Endothelial cell (in vitro differentiated cells): Measurements from ENCODE around the gene PUM2. TPM values are rescaled to one million over a fixed set of nuclear protein-coding genes. Genes with fewer than 3 reads are reported as not detected.
A peak's percentile ranks its signal among the peaks of the same experiment; 100 is the strongest.

Experiments
- DNase-seq: peaks from one replicate; pipeline ENCODE4 v3.0.0; 2021; ENCODE audit warnings: low spot score
- H3K27ac Mint-ChIP-seq: one replicate; pipeline ENCODE4 v1.8.0; 2021; ENCODE audit warnings: mixed read lengths, inconsistent platforms; ENCODE audit not compliant: unreplicated experiment
- H3K27me3 Mint-ChIP-seq: one replicate; pipeline ENCODE4 v1.8.0; 2021; ENCODE audit warnings: mild to moderate bottlenecking, moderate library complexity, mixed read lengths, inconsistent platforms; ENCODE audit not compliant: unreplicated experiment
- H3K36me3 Mint-ChIP-seq: one replicate; pipeline ENCODE4 v1.8.0; 2021; ENCODE audit warnings: mild to moderate bottlenecking, low read depth, mixed read lengths, inconsistent platforms; ENCODE audit not compliant: unreplicated experiment
- H3K4me1 Mint-ChIP-seq: one replicate; pipeline ENCODE4 v1.8.0; 2021; ENCODE audit warnings: mild to moderate bottlenecking, mixed read lengths, inconsistent platforms; ENCODE audit not compliant: unreplicated experiment
- H3K4me3 Mint-ChIP-seq: one replicate; pipeline ENCODE4 v1.8.0; 2021; ENCODE audit warnings: mild to moderate bottlenecking, mixed read lengths, inconsistent platforms; ENCODE audit not compliant: unreplicated experiment
- H3K9me3 Mint-ChIP-seq: one replicate; pipeline ENCODE4 v1.8.0; 2021; ENCODE audit warnings: mixed read lengths, inconsistent platforms; ENCODE audit not compliant: unreplicated experiment
- CTCF ChIP-seq: fragments of 200-600 bp; sonication (generic); IDR thresholded peaks from one replicate; pipeline ENCODE4 v1.5.0; 2021; ENCODE audit warnings: antibody characterized with exemption; ENCODE audit not compliant: unreplicated experiment
- total RNA-seq: library from RNA; stranded (reverse); fragmentation: NEBNext Ultra II Directional; extraction: Animal tissue kit (Norgen Biotek cat#: 25700); gene quantifications from one replicate; pipeline ENCODE4 v1.2.1, GENCODE V29; 2021; ENCODE audit not compliant: unreplicated experiment

The PUM2 gene
- total RNA-seq, 1 donor from 2014 or later: 75.3 TPM

- Mint-ChIP-seq H3K27ac (peak overlapping the region; percentile 59), H3K4me3 (no peak overlapping the region), H3K36me3 (no peaks in the 10 kb centered on the region), H3K9me3 (no peaks in the 10 kb centered on the region), H3K4me1 (peaks cover 11% of the 10 kb centered on the region), H3K27me3 (no peaks in the 10 kb centered on the region)
- TF ChIP-seq CTCF: no peak
- DNase-seq: no peak
Observed at GRCh38 chr2:20396356-20397000, 45.8 kb upstream of the PUM2 start.

- DNase-seq: no peak
- Mint-ChIP-seq H3K4me1 (peaks cover 11% of the 10 kb centered on the region), H3K27ac (no peak overlapping the region), H3K9me3 (no peaks in the 10 kb centered on the region), H3K27me3 (no peaks in the 10 kb centered on the region), H3K4me3 (no peak overlapping the region), H3K36me3 (no peaks in the 10 kb centered on the region)
- TF ChIP-seq CTCF: no peak
Observed at GRCh38 chr2:20393986-20394385, 43.3 kb upstream of the PUM2 start.

- H3K4me1 Mint-ChIP-seq: peaks cover 11% of the 10 kb centered on the region
- no peak for DNase-seq
- H3K27ac Mint-ChIP-seq: no peak overlapping the region
- no peak for TF ChIP-seq CTCF
- H3K4me3 Mint-ChIP-seq: no peak overlapping the region
- H3K9me3 Mint-ChIP-seq: no peaks in the 10 kb centered on the region
- H3K27me3 Mint-ChIP-seq: no peaks in the 10 kb centered on the region
- H3K36me3 Mint-ChIP-seq: no peaks in the 10 kb centered on the region
Observed at GRCh38 chr2:20391951-20392699, 41.5 kb upstream of the PUM2 start.

- Mint-ChIP-seq H3K27ac (no peak overlapping the region), H3K9me3 (no peaks in the 10 kb centered on the region), H3K4me3 (no peak overlapping the region), H3K4me1 (no peaks in the 10 kb centered on the region), H3K36me3 (no peaks in the 10 kb centered on the region), H3K27me3 (no peaks in the 10 kb centered on the region)
- no peak for TF ChIP-seq CTCF
- no peak for DNase-seq
Observed at GRCh38 chr2:20390524-20391123, 40.0 kb upstream of the PUM2 start.

- no peak for DNase-seq
- Mint-ChIP-seq H3K27ac (no peak overlapping the region), H3K4me3 (no peak overlapping the region), H3K36me3 (no peaks in the 10 kb centered on the region), H3K4me1 (no peaks in the 10 kb centered on the region), H3K27me3 (no peaks in the 10 kb centered on the region), H3K9me3 (no peaks in the 10 kb centered on the region)
- no peak for TF ChIP-seq CTCF
Observed at GRCh38 chr2:20384953-20385352, 34.3 kb upstream of the PUM2 start.
